HG02798 (cell line): ENCODE data around the gene ZNF530.

ENCODE experiments used
- ATAC-seq: cut with Tn5 transposase; IDR thresholded peaks from one replicate; pipeline ENCODE4 v1.9.1; 2021; ENCODE audit warnings: mild to moderate bottlenecking; ENCODE audit not compliant: unreplicated experiment, poor library complexity

ZNF530 gene

DNA sequence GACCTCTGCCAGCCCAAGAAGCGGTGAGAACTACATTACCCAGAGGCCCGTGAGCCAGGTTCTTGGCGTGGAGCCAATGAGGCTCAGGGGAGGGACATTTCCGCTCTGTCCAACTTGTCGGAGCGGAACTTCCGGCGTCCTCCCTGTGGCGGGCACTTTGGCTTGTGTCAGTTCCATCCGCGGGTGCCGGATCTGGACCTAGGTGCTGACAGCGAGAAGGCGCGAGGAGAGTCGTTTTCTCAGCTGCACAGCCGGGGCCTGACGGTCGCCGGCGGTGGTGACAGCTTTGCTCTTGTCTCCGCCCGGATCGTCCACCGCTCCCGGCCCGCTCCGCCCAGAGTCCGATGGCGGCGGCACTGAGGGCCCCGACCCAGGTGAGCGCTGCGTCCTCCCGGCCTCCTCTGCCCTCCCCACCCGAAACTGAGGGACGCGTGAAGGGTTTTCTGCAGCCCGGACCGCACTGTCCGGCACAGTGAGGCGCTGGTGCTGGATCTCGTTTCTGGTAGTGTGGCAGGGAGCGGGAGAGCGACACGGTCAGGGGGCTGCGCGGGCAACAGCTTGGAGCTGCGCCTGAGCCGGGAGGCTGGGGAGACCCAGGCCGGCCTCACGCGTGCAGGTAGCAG lies at the start of gene ZNF530:
TSS of gene ZNF530 (plus strand) at position 125 of the 623 bp plus-strand sequence. CDS start 4,461 bp downstream, outside the sequence.
- peak; percentile 97 for ATAC-seq

- ATAC-seq, result no peak
Observed at GRCh38 chr19:57552432-57552831, 47.3 kb upstream of the ZNF530 start.

GRCh38 chr19:57557659-57558058 lies 42.0 kb upstream of the ZNF530 start:
- ATAC-seq, result no peak

DNA sequence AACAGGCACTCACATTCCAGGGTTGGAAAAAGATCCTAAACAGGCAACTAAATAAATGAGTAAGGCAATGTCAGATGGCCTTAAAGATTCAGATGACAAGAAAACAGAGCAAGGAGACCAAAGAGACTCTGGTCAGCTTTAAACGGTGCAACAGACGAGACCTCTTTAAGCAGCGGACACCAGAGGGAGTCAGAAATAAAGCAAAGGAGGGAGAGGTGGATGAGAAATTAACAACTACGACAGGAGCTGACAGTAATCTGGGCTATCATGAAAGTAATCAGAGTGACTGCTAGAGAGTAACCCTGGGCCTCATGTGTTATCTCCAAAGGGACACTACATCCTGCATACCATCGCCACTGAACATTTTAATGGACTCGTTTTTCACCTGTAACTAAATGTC lies 41.2 kb upstream of the ZNF530 start:
- ATAC-seq, result no peak

- ATAC-seq, result no peak
Observed at GRCh38 chr19:57559008-57559403, 40.7 kb upstream of the ZNF530 start.

GRCh38 chr19:57559404-57560025 lies 40.2 kb upstream of the ZNF530 start, which contains the start of gene ZNF550:
Gene ZNF550 (minus strand): TSS chr19:57559863. CDS start chr19:57559682, 181 bp downstream.
- peak; percentile 97 for ATAC-seq

GRCh38 chr19:57560049-57560491 lies 39.6 kb upstream of the ZNF530 start:
- peak; percentile 6 for ATAC-seq

DNA sequence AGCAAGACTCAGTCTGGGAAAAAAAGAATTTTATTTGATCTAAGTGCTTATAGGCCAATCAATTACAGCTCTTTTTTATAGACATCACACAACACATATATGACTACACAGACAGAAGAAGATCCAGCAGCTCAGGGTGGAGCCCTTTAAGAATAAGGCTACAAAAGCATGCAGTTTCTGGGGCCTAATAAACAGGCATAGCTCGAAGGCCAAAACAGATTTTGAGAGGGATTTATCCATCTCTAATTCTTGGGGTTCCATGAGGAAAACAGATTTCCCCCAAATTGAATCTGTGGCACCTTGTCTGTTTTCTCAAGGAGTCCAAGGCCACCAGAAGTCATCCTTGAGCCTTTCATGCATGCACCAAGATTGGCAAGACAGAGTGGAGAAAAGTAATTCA lies 36.1 kb upstream of the ZNF530 start:
- no peak for ATAC-seq

DNA sequence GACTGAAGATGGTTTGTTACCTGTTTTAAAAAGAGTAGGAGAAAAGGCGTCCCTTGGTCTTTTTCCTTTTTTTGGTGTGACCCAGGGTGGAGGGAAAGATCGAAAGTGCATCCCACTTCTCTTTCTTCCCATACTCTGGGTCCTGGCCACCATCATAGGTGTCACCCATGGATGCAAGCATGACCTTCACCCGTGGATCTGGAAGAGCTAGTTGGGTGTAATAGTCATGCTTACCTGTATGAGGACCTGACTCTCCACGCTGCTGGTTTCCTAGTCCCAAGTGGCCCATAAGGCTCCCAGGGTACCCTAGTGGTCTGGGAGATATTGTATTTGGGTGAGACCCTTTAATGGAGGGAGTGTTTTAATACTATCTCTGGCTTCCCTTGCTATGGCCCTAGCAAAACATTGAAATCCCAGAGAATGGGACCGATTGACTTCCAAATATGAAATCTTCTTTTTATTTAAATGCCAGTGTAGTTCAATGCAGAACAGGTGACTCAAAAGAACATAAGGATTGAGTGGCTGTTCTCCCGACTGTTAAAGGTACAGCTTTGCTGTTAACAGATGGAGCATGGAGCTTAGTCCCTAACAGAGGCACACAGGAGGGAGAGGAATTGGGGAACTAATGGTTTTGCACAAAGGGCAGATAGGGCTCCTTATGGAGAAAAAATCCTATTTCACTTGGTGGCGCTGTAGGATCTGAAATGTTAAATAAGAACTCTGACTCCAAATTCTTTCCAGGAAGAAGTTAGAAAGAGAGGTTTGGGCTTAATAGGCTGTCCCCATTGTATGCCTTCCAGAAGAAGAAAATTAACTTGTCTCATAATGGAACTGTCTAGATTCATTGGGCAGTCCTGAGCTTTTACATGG lies 33.1 kb upstream of the ZNF530 start:
- ATAC-seq, result no peak

GRCh38 chr19:57570707-57571106 lies 29.0 kb upstream of the ZNF530 start:
- ATAC-seq, result no peak

- no peak for ATAC-seq
Observed at GRCh38 chr19:57572415-57572947, 27.2 kb upstream of the ZNF530 start.

DNA sequence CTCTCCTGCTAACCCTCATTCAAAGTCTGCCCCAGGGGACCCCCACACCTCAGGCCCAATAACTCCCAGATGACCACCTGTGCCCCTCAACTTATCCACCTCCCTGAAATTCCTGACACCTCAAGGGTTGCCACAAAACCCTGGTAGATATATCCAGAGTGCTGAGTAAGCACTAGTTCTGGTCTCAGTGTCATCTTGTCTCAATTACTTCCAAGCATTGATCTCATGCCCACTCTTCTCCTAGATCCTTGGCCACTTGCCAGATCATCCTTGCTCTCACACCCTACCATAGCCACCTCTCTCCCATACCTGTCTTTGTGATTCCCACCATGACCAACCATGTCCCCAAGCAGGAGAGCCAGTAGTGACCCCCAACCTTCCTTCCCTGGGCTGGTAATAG lies 23.0 kb upstream of the ZNF530 start:
- no peak for ATAC-seq

GRCh38 chr19:57578487-57579205 lies 21.0 kb upstream of the ZNF530 start, which contains the start of gene ZNF416:
Gene ZNF416 (minus strand): TSS chr19:57578911. CDS start chr19:57578704, 207 bp downstream.
- ATAC-seq, result peak; percentile 96

DNA sequence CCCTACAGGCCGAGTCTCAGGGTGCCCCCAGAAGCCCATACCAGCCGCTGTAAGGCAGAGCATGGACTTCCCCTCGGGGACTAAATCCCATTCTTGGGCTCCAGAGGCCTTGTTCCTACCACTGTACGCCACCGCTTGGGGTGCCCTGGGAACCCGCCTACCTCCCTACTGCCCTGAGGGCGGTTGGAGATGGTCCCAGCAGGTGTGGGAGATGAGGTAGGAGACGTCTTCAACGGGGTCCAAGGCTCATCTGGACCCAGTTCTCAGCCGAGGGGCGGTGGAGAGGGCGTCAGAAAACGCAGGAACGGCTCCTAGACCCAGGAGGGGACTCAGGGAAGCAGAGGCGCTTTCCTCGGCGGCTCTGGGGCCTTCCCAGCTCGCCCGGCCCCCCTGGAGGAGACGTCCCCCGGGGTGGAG lies 16.6 kb upstream of the ZNF530 start:
- no peak for ATAC-seq

GRCh38 chr19:57583521-57584416 lies 15.9 kb upstream of the ZNF530 start, which contains the start of gene ZIK1:
Gene ZIK1 (plus strand): TSS chr19:57584145. CDS start chr19:57584357, 212 bp downstream.
- ATAC-seq, result peak; percentile 83

DNA sequence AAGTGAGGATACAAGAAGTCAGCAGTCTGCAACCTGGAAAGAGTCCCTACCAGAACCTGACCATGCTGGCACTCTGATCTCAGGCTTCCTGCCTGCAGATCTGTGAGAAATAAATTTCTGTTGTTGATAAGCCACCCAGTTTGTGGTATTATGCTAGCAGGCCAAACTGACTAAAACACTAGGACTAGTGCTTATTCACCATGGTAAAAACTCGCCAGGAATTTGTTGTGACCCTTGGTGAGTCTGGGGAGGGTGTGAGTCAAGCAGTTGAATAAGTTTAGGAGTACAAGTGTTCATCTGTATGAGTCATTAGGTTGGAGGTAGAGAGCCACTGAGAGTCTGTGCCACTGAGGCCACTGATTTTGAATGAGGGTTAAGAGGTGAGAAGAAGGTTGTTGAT lies 12.2 kb upstream of the ZNF530 start:
- no peak for ATAC-seq

GRCh38 chr19:57599377-57599760 lies 316 bp upstream of the ZNF530 start:
- no peak for ATAC-seq

GRCh38 chr19:57606931-57607330 lies 7.2 kb downstream of the ZNF530 start:
- ATAC-seq, result no peak

GRCh38 chr19:57611113-57611512 lies 11.4 kb downstream of the ZNF530 start:
- no peak for ATAC-seq
